Measurements from ENCODE around the gene NEU4.
"Not testable (repeated sequence)": the region's sequence is repeated elsewhere in the genome, so short reads cannot be mapped to it uniquely, and the experiment has no call there.

Gene NEU4

GRCh38 chr2:241814393-241814642, 5.3 kb downstream of the NEU4 start:
- DNase-seq = no peak

- no peak for DNase-seq
These were observed 5.9 kb downstream of the NEU4 start for GRCh38 chr2:241814643-241815476.

GRCh38 chr2:241815477-241816430, 6.8 kb downstream of the NEU4 start:
- no peak for DNase-seq

- no peak for DNase-seq
These were observed 7.6 kb downstream of the NEU4 start for GRCh38 chr2:241816431-241817121.

- no peak for DNase-seq
These were observed 8.3 kb downstream of the NEU4 start for GRCh38 chr2:241817126-241817820.

GRCh38 chr2:241817821-241818215, 8.8 kb downstream of the NEU4 start:
- DNase-seq = not testable (repeated sequence)

- DNase-seq = no peak
These were observed 9.4 kb downstream of the NEU4 start for GRCh38 chr2:241818229-241818942.

- no peak for DNase-seq
These were observed 9.9 kb downstream of the NEU4 start for GRCh38 chr2:241818943-241819270.

GRCh38 chr2:241819947-241820624, 11.1 kb downstream of the NEU4 start:
- DNase-seq = not testable (repeated sequence)

GRCh38 chr2:241820625-241821384, 11.8 kb downstream of the NEU4 start:
- no peak for DNase-seq

- no peak for DNase-seq
These were observed 12.7 kb downstream of the NEU4 start for GRCh38 chr2:241821460-241822263.

- DNase-seq = no peak
These were observed 13.3 kb downstream of the NEU4 start for GRCh38 chr2:241822264-241822623.

GRCh38 chr2:241823531-241824437, 14.8 kb downstream of the NEU4 start:
- DNase-seq = not testable (repeated sequence)

- DNase-seq = no peak
These were observed 18.4 kb downstream of the NEU4 start for GRCh38 chr2:241827394-241827793.

GRCh38 chr2:241833101-241833663, 24.2 kb downstream of the NEU4 start:
- DNase-seq = no peak

- DNase-seq = not testable (repeated sequence)
These were observed 24.9 kb downstream of the NEU4 start for GRCh38 chr2:241833756-241834526.

GRCh38 chr2:241834527-241835210, 25.7 kb downstream of the NEU4 start:
- no peak for DNase-seq
